ENCODE measurements around the gene CRYBA2. TPM values are rescaled to one million over a fixed set of nuclear protein-coding genes. Genes with fewer than 3 reads are reported as not detected.

The CRYBA2 gene
- total and polyA plus RNA-seq, 2 of the 8 experiments (the other 6 are each of a cell fraction or from before 2014, with no cell fraction given): not detected

GRCh38 chr2:219003979-219004378 lies 10.8 kb upstream of the CRYBA2 start:
- H3K23me2 ChIP-seq (ENCODE audit: low read depth, low read length): peaks cover 10% of the 10 kb centered on the region; the same call in 1 of the 2 replicates
- H4K91ac ChIP-seq (replicated peaks; ENCODE audit: insufficient read length, low read length): no peak overlapping the region
- no peak overlapping the region for H3K56ac ChIP-seq (replicated peaks; ENCODE audit: insufficient read length, low read depth, low read length)
- no peak for FAIRE-seq
- WGBS, 2 experiments (ENCODE audit: extremely low coverage in 1 of 2, insufficient coverage in 1 of 2, insufficient read length in 1 of 2, insufficient replicate concordance in 2 of 2, low coverage in 1 of 2, low lambda C conversion rate in 2 of 2, missing lambda C conversion rate in 1 of 2): 77% methylated on average over 3 of the region's 3 CpGs; no CpG with 5 or more reads in 1 of the 2 experiments
- H3K9me3 ChIP-seq (ENCODE audit: insufficient read depth in 2 of 2, low read depth in 1 of 2, low read length in 1 of 2): no peaks in the 10 kb centered on the region
- H2BK5ac ChIP-seq (ENCODE audit: low read depth, low read length): no peak overlapping the region
- 0 out of 8 replicates have a peak, but pooled peaks cover 0 to 5% (median 0%) of the 10 kb centered on the region in 4 experiments for H3K36me3 ChIP-seq (ENCODE audit: control insufficient read depth in 2 of 4, insufficient read depth in 4 of 4, low read length in 3 of 4)
- no peak for TF ChIP-seq CBX5 (IDR thresholded peaks at IDR 0.05; ENCODE audit: low read depth, low read length)
- no peak for TF ChIP-seq TAF7 (optimal IDR thresholded peaks at IDR 0.05; ENCODE audit: borderline replicate concordance, low read depth, low read length)
- TF ChIP-seq EGR1 (IDR thresholded peaks at IDR 0.05; ENCODE audit: borderline replicate concordance, low read depth, low read length): no peak
- TF ChIP-seq USF2 (IDR thresholded peaks at IDR 0.05; ENCODE audit: low read length): no peak
- no peak for TF ChIP-seq POU5F1 (IDR thresholded peaks at IDR 0.05; ENCODE audit: low read depth, low read length)
- no peak for TF ChIP-seq NRF1 (IDR thresholded peaks at IDR 0.05; ENCODE audit: low read depth, low read length)
- no peak for TF ChIP-seq MAX (IDR thresholded peaks at IDR 0.05)
- no peak for TF ChIP-seq CREB1 (IDR thresholded peaks at IDR 0.05)
- TF ChIP-seq ASH2L (IDR thresholded peaks at IDR 0.05; ENCODE audit: low read length): no peak
- no peak for TF ChIP-seq CTCF (IDR thresholded peaks at IDR 0.05; ENCODE audit: control extremely low read depth in 1 of 3, insufficient read depth in 1 of 3, low read depth in 1 of 3, low read length in 3 of 3)
- POLR2A ChIA-PET (ENCODE audit: partially characterized antibody): no interaction called here
- no peak overlapping the region for H3K27ac ChIP-seq (ENCODE audit: low read depth, low read length)
- no peak overlapping the region for H2AK5ac ChIP-seq (ENCODE audit: low read depth, low read length)
- H4K8ac ChIP-seq (ENCODE audit: extremely low read depth, insufficient read depth, low read length): no peak overlapping the region
- H3K9ac ChIP-seq (replicated peaks in 1 of 4; ENCODE audit: extremely low read depth in 1 of 4, low read depth in 3 of 4, low read length in 3 of 4): no peak overlapping the region
- H3K27me3 ChIP-seq (replicated peaks in 1 of 4; ENCODE audit: control insufficient read depth in 3 of 4, extremely low read depth in 1 of 4, insufficient read depth in 3 of 4, low read length in 3 of 4): peaks cover 54 to 73% (median 67%) of the 10 kb centered on the region in 4 experiments
- no peak overlapping the region for H2AFZ ChIP-seq (ENCODE audit: low read length)
- H3K4ac ChIP-seq (replicated peaks; ENCODE audit: insufficient read length, low read depth, low read length): no peak overlapping the region
- CTCF ChIA-PET (ENCODE audit: partially characterized antibody): interaction anchor here (0.6 to 19.5 kb wide), 18 partner anchors 12 to 308 kb away, joined by 3 to 284 read pairs (median 23); partner anchors contain the start of genes CFAP65, CRYBA2, FEV and IHH
- DNase-seq (ENCODE audit: low read depth in 1 of 2, low spot score in 2 of 2): no peak
- 0 out of 2 replicates have a peak overlapping the region, but pooled peaks have one; percentile 12 for H2BK15ac ChIP-seq (ENCODE audit: low read length)
- H4K5ac ChIP-seq (ENCODE audit: insufficient read length, low read depth, low read length): no peak overlapping the region
- no peaks in the 10 kb centered on the region for H3K79me2 ChIP-seq (ENCODE audit: control insufficient read depth in 1 of 2, insufficient read depth in 2 of 2, low read length in 2 of 2)
- H2BK120ac ChIP-seq (replicated peaks; ENCODE audit: low read depth, low read length): no peak overlapping the region
- no peak overlapping the region for H3K4me3 ChIP-seq (ENCODE audit: extremely low read depth in 1 of 4, insufficient read depth in 2 of 4, low read depth in 3 of 4, low read length in 4 of 4)
- H3K14ac ChIP-seq (ENCODE audit: insufficient read length): no peak overlapping the region
- no peaks in the 10 kb centered on the region for H3K79me1 ChIP-seq (ENCODE audit: low read depth, low read length)
- peaks cover 1 to 7% of the 10 kb centered on the region in 2 experiments for H4K20me1 ChIP-seq (replicated peaks in 1 of 2; ENCODE audit: control insufficient read depth in 1 of 2, insufficient read depth in 2 of 2, low read length in 2 of 2)
- peaks cover 0 to 28% (median 21%) of the 10 kb centered on the region in 4 experiments; a peak in 6 of 7 replicates for H3K4me1 ChIP-seq (replicated peaks in 1 of 4; ENCODE audit: control insufficient read depth in 3 of 4, insufficient read depth in 4 of 4, low read length in 3 of 4)
- no peak overlapping the region for H3K18ac ChIP-seq (ENCODE audit: extremely low read depth, low read length)
- H3K23ac ChIP-seq (ENCODE audit: insufficient read length): no peak overlapping the region
- no peak overlapping the region for H2BK12ac ChIP-seq (ENCODE audit: low read depth, low read length)
- no peak overlapping the region for H2BK20ac ChIP-seq (ENCODE audit: low read length)
- no peak overlapping the region; a peak in 1 of 4 replicates for H3K4me2 ChIP-seq (ENCODE audit: insufficient read depth in 1 of 2, low read depth in 2 of 2, low read length in 2 of 2)
